Ascending aorta (tissue), 2 donors: ENCODE measurements around the gene B3GNT8. TPM values are rescaled to one million over a fixed set of nuclear protein-coding genes. Genes with fewer than 3 reads are reported as not detected.

Source experiments
- DNase-seq, 2 donors: peaks; one replicate each; pipeline ENCODE4 v3.0.0-alpha.2; 2019; ENCODE audit warnings: low spot score in 2 of 2
- H3K27ac ChIP-seq, 2 donors: fragments of 200-600 bp; sonication (generic); one replicate each; pipeline ENCODE4 v1.5.1; 2016 to 2017; ENCODE audit warnings: mild to moderate bottlenecking in 1 of 2
- H3K27me3 ChIP-seq: fragments of 200-600 bp; sonication (generic); one replicate; pipeline ENCODE4 v1.5.1; 2017
- H3K36me3 ChIP-seq, 2 donors: fragments of 200-600 bp; sonication (generic); one replicate each; pipeline ENCODE4 v1.5.1; 2016
- H3K4me1 ChIP-seq, 2 donors: fragments of 200-600 bp; sonication (generic); one replicate each; pipeline ENCODE4 v1.5.1; 2016 to 2017; ENCODE audit warnings: mild to moderate bottlenecking in 1 of 2
- H3K4me3 ChIP-seq, 2 donors: fragments of 200-600 bp; sonication (generic); one replicate each; pipeline ENCODE4 v1.5.1; 2016 to 2017; ENCODE audit warnings: mild to moderate bottlenecking in 1 of 2
- H3K9me3 ChIP-seq, 2 donors: fragments of 200-600 bp; sonication (generic); one replicate each; pipeline ENCODE4 v1.5.1; 2016
- CTCF ChIP-seq, 3 experiments: fragments of 200-600 bp in 2 of 3; fragments of 450-650 bp in 1 of 3; sonication (generic) in 2 of 3; IDR thresholded peaks; one replicate each; pipeline ENCODE4 v1.5.1; 2016 to 2019; ENCODE audit warnings: antibody characterized with exemption in 3 of 3, mild to moderate bottlenecking in 1 of 3, moderate library complexity in 1 of 3
- intact Hi-C: fragments of 100-400 bp; cut with DNase I; formaldehyde crosslinking; loops from one replicate; pipeline ENCODE4 v1.15.1; 2023
- total RNA-seq: library from RNA; depleted of rRNA; stranded (reverse); fragments of >200 nt; gene quantifications from one replicate; pipeline ENCODE4 v1.1.0, GENCODE V29; 2016

B3GNT8 gene
- total RNA-seq, 1 donor from 2014 or later, result 3.7 TPM

GRCh38 chr19:41399091-41399490 lies 28.1 kb downstream of the B3GNT8 start:
- TF ChIP-seq CTCF (IDR thresholded peaks at IDR 0.05), result no peak
- H3K27me3 ChIP-seq, result no peaks in the 10 kb centered on the region
- no peaks in the 10 kb centered on the region for H3K9me3 ChIP-seq
- peak overlapping the region; percentile 72 to 95 for H3K4me3 ChIP-seq
- peaks cover 7 to 9% of the 10 kb centered on the region in 2 donors for H3K4me1 ChIP-seq
- no peak overlapping the region for H3K27ac ChIP-seq
- intact Hi-C loops, result no loop called here
- H3K36me3 ChIP-seq, result peaks cover 0 to 2% of the 10 kb centered on the region in 2 donors
- no peak for DNase-seq

GRCh38 chr19:41398598-41398997 lies 28.6 kb downstream of the B3GNT8 start:
- intact Hi-C loops, result no loop called here
- peak overlapping the region; percentile 72 to 95 for H3K4me3 ChIP-seq
- peaks cover 0 to 2% of the 10 kb centered on the region in 2 donors for H3K36me3 ChIP-seq
- no peaks in the 10 kb centered on the region for H3K9me3 ChIP-seq
- DNase-seq, result no peak
- no peaks in the 10 kb centered on the region for H3K27me3 ChIP-seq
- no peak for TF ChIP-seq CTCF (IDR thresholded peaks at IDR 0.05)
- H3K27ac ChIP-seq, result no peak overlapping the region
- H3K4me1 ChIP-seq, result peaks cover 7 to 9% of the 10 kb centered on the region in 2 donors

- DNase-seq, result no peak
- peaks cover 7 to 9% of the 10 kb centered on the region in 2 donors for H3K4me1 ChIP-seq
- H3K27me3 ChIP-seq, result no peaks in the 10 kb centered on the region
- peak overlapping the region; percentile 83 to 86 for H3K27ac ChIP-seq
- H3K36me3 ChIP-seq, result no peaks in the 10 kb centered on the region
- intact Hi-C loops, result no loop called here
- H3K9me3 ChIP-seq, result no peaks in the 10 kb centered on the region
- H3K4me3 ChIP-seq, result peak overlapping the region; percentile 72 to 95
- TF ChIP-seq CTCF (IDR thresholded peaks at IDR 0.05), result no peak
Observed at GRCh38 chr19:41398050-41398418, 29.1 kb downstream of the B3GNT8 start.

GRCh38 chr19:41397086-41398049 lies 29.8 kb downstream of the B3GNT8 start, which contains the start of the genes BCKDHA and EXOSC5:
Gene BCKDHA, plus strand, starts transcription at chr19:41397818. Its CDS starts 10 bp downstream, at chr19:41397828.
Gene EXOSC5, minus strand, starts transcription at chr19:41397359. Its CDS starts 31 bp downstream, at chr19:41397328.
- Histone ChIP-seq H3K4me1 (peaks cover 7 to 9% of the 10 kb centered on the region in 2 donors), H3K36me3 (no peaks in the 10 kb centered on the region), H3K9me3 (no peaks in the 10 kb centered on the region), H3K27ac (peak within 1 kb of the TSS; percentile 83 to 86), H3K27me3 (no peaks in the 10 kb centered on the region), H3K4me3 (peak within 1 kb of the TSS; percentile 72 to 95)
- TF ChIP-seq CTCF (IDR thresholded peaks at IDR 0.05), result peak in 1 of 3 experiments; percentile 3
- intact Hi-C loops, result loop anchor here (1.0 kb wide), 4 partner anchors 21 to 42 kb away; partner anchors contain the start of genes B3GNT8, DMAC2 and TMEM91
- peak; percentile 98 to 100 for DNase-seq

- TF ChIP-seq CTCF (IDR thresholded peaks at IDR 0.05), result no peak
- intact Hi-C loops, result no loop called here
- no peak for DNase-seq
- peaks cover 11 to 16% of the 10 kb centered on the region in 2 donors for H3K36me3 ChIP-seq
- H3K27ac ChIP-seq, result no peak overlapping the region
- peaks cover 7 to 9% of the 10 kb centered on the region in 2 donors for H3K4me1 ChIP-seq
- H3K9me3 ChIP-seq, result no peaks in the 10 kb centered on the region
- no peak overlapping the region for H3K4me3 ChIP-seq
- no peaks in the 10 kb centered on the region for H3K27me3 ChIP-seq
Observed at GRCh38 chr19:41395355-41395754, 31.8 kb downstream of the B3GNT8 start.
